ENCODE results near the gene SMOC2. TPM values are rescaled to one million over a fixed set of nuclear protein-coding genes. Genes with fewer than 3 reads are reported as not detected.

Gene SMOC2
- total and polyA plus RNA-seq, 2 of the 13 experiments (the other 11 are each of a cell fraction or from before 2014, with no cell fraction given): not detected

DNA sequence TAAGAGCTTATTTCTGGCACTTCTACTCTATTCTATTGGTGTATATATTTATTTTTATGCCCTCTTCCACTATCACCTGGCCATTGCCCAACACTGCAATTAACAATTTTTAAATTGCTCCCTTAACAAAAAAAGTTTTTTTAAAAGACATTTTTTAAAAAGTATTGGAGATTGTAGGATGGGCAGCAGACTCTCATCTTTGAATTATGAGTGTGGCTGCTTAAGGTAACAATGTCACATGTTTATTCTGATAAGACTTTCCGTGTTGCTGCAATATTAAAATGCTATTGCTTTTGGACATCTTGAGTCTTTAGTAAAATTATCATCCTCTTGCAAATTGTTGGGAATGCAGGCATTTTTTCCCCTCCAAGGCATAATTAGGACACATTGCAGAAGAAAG, 31.4 kb downstream of the SMOC2 start (continued):
- TF ChIP-seq, protein P1, sequence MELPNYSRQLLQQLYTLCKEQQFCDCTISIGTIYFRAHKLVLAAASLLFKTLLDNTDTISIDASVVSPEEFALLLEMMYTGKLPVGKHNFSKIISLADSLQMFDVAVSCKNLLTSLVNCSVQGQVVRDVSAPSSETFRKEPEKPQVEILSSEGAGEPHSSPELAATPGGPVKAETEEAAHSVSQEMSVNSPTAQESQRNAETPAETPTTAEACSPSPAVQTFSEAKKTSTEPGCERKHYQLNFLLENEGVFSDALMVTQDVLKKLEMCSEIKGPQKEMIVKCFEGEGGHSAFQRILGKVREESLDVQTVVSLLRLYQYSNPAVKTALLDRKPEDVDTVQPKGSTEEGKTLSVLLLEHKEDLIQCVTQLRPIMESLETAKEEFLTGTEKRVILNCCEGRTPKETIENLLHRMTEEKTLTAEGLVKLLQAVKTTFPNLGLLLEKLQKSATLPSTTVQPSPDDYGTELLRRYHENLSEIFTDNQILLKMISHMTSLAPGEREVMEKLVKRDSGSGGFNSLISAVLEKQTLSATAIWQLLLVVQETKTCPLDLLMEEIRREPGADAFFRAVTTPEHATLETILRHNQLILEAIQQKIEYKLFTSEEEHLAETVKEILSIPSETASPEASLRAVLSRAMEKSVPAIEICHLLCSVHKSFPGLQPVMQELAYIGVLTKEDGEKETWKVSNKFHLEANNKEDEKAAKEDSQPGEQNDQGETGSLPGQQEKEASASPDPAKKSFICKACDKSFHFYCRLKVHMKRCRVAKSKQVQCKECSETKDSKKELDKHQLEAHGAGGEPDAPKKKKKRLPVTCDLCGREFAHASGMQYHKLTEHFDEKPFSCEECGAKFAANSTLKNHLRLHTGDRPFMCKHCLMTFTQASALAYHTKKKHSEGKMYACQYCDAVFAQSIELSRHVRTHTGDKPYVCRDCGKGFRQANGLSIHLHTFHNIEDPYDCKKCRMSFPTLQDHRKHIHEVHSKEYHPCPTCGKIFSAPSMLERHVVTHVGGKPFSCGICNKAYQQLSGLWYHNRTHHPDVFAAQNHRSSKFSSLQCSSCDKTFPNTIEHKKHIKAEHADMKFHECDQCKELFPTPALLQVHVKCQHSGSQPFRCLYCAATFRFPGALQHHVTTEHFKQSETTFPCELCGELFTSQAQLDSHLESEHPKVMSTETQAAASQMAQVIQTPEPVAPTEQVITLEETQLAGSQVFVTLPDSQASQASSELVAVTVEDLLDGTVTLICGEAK (IDR thresholded peaks at IDR 0.05): no peak
- TF ChIP-seq, protein P1 (CRISPR knock-in tag; IDR thresholded peaks at IDR 0.05): no peak
- TF ChIP-seq, protein P2, sequence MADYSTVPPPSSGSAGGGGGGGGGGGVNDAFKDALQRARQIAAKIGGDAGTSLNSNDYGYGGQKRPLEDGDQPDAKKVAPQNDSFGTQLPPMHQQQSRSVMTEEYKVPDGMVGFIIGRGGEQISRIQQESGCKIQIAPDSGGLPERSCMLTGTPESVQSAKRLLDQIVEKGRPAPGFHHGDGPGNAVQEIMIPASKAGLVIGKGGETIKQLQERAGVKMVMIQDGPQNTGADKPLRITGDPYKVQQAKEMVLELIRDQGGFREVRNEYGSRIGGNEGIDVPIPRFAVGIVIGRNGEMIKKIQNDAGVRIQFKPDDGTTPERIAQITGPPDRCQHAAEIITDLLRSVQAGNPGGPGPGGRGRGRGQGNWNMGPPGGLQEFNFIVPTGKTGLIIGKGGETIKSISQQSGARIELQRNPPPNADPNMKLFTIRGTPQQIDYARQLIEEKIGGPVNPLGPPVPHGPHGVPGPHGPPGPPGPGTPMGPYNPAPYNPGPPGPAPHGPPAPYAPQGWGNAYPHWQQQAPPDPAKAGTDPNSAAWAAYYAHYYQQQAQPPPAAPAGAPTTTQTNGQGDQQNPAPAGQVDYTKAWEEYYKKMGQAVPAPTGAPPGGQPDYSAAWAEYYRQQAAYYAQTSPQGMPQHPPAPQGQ (CRISPR knock-in tag; IDR thresholded peaks at IDR 0.05; ENCODE audit: borderline replicate concordance): no peak

Measured in HepG2 (cell line).